Measurements from ENCODE around the gene HMOX2.

The HMOX2 gene

DNA sequence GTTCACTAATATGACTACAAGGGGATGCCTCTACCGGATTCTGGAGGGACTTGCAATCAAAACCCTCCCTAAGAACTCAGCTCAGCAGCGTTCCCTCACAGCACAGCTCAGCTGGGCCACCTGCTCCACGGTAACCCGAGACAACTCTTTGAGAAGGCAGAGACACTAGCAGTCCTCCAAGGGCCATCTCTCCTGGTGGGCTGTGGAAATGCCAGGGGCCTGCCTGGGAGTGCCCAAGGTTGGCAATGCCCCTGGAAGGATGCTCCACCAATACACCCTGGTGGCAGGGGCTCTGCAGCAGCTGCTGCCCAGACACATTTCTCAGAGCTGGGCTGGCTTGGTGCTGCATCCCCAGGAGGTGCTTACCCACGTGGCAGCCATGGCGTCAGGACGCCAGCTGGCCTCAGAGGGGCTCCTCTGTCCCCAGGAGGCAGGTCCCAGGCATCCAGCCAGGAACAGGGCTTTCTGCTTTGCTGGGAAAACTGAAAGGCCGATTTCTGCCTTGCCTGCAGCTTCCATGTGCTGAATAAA lies 45.9 kb downstream of the HMOX2 start:
- Mint-ChIP-seq H3K4me1 (peaks cover 35% of the 10 kb centered on the region), H3K27ac (no peak overlapping the region), H3K4me3 (no peak overlapping the region), H3K27me3 (no peaks in the 10 kb centered on the region), H3K9me3 (no peaks in the 10 kb centered on the region)
- no peak for ATAC-seq
- no peak for DNase-seq

- ATAC-seq (no peak), DNase-seq (no peak)
- Mint-ChIP-seq H3K4me3 (no peak overlapping the region), H3K4me1 (peaks cover 37% of the 10 kb centered on the region), H3K9me3 (no peaks in the 10 kb centered on the region), H3K27ac (no peak overlapping the region), H3K27me3 (no peaks in the 10 kb centered on the region)
These were observed 47.5 kb downstream of the HMOX2 start for GRCh38 chr16:4523686-4524085.

GRCh38 chr16:4524571-4524970 lies 48.4 kb downstream of the HMOX2 start:
- no peaks in the 10 kb centered on the region for H3K9me3 Mint-ChIP-seq
- ATAC-seq (no peak), DNase-seq (no peak)
- peaks cover 43% of the 10 kb centered on the region for H3K4me1 Mint-ChIP-seq
- no peaks in the 10 kb centered on the region for H3K27me3 Mint-ChIP-seq
- no peak overlapping the region for H3K4me3 Mint-ChIP-seq
- no peak overlapping the region for H3K27ac Mint-ChIP-seq

GRCh38 chr16:4525069-4525468 lies 48.9 kb downstream of the HMOX2 start:
- DNase-seq (no peak), ATAC-seq (no peak)
- H3K27me3 Mint-ChIP-seq: no peaks in the 10 kb centered on the region
- peaks cover 44% of the 10 kb centered on the region for H3K4me1 Mint-ChIP-seq
- no peak overlapping the region for H3K4me3 Mint-ChIP-seq
- no peak overlapping the region for H3K27ac Mint-ChIP-seq
- no peaks in the 10 kb centered on the region for H3K9me3 Mint-ChIP-seq

GRCh38 chr16:4525634-4526277 lies 49.6 kb downstream of the HMOX2 start:
- no peak overlapping the region for H3K27ac Mint-ChIP-seq
- H3K27me3 Mint-ChIP-seq: no peaks in the 10 kb centered on the region
- H3K4me1 Mint-ChIP-seq: peaks cover 50% of the 10 kb centered on the region
- H3K4me3 Mint-ChIP-seq: no peak overlapping the region
- DNase-seq (no peak), ATAC-seq (no peak)
- no peaks in the 10 kb centered on the region for H3K9me3 Mint-ChIP-seq

GRCh38 chr16:4529085-4530060 lies 53.2 kb downstream of the HMOX2 start:
- H3K4me1 Mint-ChIP-seq: peaks cover 55% of the 10 kb centered on the region
- H3K9me3 Mint-ChIP-seq: no peaks in the 10 kb centered on the region
- no peaks in the 10 kb centered on the region for H3K27me3 Mint-ChIP-seq
- DNase-seq (no peak), ATAC-seq (peak; percentile 89)
- peak overlapping the region; percentile 74 to 90 for H3K27ac Mint-ChIP-seq
- peak overlapping the region; percentile 42 to 66 for H3K4me3 Mint-ChIP-seq

DNA sequence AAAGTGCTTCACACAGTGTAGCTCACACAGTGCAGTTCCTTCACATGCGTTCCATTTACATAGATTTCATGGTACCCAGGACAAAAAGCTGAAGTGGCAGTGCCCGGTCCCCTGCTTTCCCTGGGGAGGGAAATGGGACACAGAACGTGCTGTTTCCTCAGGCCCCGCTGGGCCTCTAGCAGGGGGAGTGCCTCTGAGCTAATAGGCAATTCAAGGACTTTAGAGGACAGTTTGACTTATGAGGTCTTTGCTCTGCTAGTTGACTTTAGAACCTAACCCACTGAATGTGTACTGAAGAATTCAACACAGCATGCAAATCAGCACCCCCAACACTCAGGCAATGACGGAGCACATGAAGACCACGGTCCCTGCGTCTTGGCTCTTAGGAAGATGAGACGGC lies 55.6 kb downstream of the HMOX2 start:
- ATAC-seq: no peak
- no peak overlapping the region for H3K4me3 Mint-ChIP-seq
- no peaks in the 10 kb centered on the region for H3K27me3 Mint-ChIP-seq
- no peak overlapping the region for H3K27ac Mint-ChIP-seq
- peaks cover 75% of the 10 kb centered on the region for H3K4me1 Mint-ChIP-seq
- no peaks in the 10 kb centered on the region for H3K9me3 Mint-ChIP-seq
- no peak for DNase-seq

GRCh38 chr16:4532238-4532637 lies 56.0 kb downstream of the HMOX2 start:
- Mint-ChIP-seq H3K9me3 (no peaks in the 10 kb centered on the region), H3K4me3 (no peak overlapping the region), H3K27me3 (no peaks in the 10 kb centered on the region), H3K27ac (no peak overlapping the region), H3K4me1 (peaks cover 75% of the 10 kb centered on the region)
- ATAC-seq: no peak
- DNase-seq: no peak

- DNase-seq: no peak
- Mint-ChIP-seq H3K4me1 (peaks cover 68% of the 10 kb centered on the region), H3K4me3 (no peak overlapping the region), H3K9me3 (no peaks in the 10 kb centered on the region), H3K27me3 (no peaks in the 10 kb centered on the region), H3K27ac (no peak overlapping the region)
- ATAC-seq: no peak
These were observed 57.3 kb downstream of the HMOX2 start for GRCh38 chr16:4533490-4533889.

- Mint-ChIP-seq H3K9me3 (no peaks in the 10 kb centered on the region), H3K4me1 (peaks cover 62% of the 10 kb centered on the region), H3K27ac (no peak overlapping the region), H3K27me3 (no peaks in the 10 kb centered on the region), H3K4me3 (no peak overlapping the region)
- DNase-seq (no peak), ATAC-seq (no peak)
These were observed 58.1 kb downstream of the HMOX2 start for GRCh38 chr16:4534151-4534790.

GRCh38 chr16:4535627-4536108 lies 59.5 kb downstream of the HMOX2 start:
- DNase-seq (peak in 1 of 2 donors; percentile 56), ATAC-seq (peak; percentile 73)
- H3K9me3 Mint-ChIP-seq: peaks cover 7 to 10% of the 10 kb centered on the region in 2 donors
- H3K27ac Mint-ChIP-seq: peak overlapping the region in 1 of 2 donors; percentile 2
- H3K4me1 Mint-ChIP-seq: peaks cover 48% of the 10 kb centered on the region
- peak overlapping the region; percentile 41 to 71 for H3K4me3 Mint-ChIP-seq
- no peaks in the 10 kb centered on the region for H3K27me3 Mint-ChIP-seq

DNA sequence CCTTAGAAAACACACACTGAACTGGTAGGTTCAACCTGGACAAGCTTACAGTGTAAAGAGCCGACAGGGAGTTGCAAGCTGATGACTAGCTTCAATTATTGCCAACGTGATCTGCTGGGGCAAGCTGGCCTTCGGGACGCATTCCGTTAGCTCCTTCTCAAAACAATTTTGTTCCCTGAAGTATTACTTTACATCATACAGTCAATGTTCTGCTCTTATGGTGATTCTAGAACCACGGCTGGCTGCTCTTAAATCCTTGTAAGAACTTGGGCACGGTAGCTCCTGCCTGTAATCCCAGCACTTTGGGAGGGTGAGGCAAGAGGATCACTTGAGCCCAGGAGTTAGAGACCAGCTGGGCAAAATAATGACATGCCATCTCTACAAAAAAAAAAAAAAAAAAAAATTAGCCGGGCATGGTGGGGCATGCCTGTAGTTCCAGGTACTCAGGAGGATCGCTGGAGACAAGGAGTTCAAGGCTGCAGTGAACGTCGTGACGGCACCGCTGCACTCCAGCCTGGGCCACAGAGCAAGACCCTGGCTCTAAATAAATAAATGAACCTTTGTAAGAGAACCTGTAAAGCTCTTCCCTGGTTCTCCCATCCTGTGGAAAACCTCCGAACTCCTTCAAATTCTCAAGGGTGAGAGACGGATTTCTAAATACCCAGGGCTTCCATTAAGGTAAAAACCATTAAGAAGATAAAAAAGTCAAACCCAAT lies 60.4 kb downstream of the HMOX2 start:
- no peak overlapping the region for H3K27ac Mint-ChIP-seq
- DNase-seq (no peak), ATAC-seq (no peak)
- H3K27me3 Mint-ChIP-seq: no peaks in the 10 kb centered on the region
- H3K4me1 Mint-ChIP-seq: peaks cover 48% of the 10 kb centered on the region
- H3K4me3 Mint-ChIP-seq: peak overlapping the region; percentile 83 to 89
- peaks cover 7 to 10% of the 10 kb centered on the region in 2 donors for H3K9me3 Mint-ChIP-seq

GRCh38 chr16:4537376-4538343 lies 61.5 kb downstream of the HMOX2 start:
- Mint-ChIP-seq H3K27me3 (no peaks in the 10 kb centered on the region), H3K4me3 (peak overlapping the region; percentile 83 to 89), H3K9me3 (peaks cover 7 to 10% of the 10 kb centered on the region in 2 donors), H3K4me1 (peaks cover 48% of the 10 kb centered on the region), H3K27ac (peak overlapping the region in 1 of 2 donors; percentile 85)
- no peak for DNase-seq
- ATAC-seq: peak; percentile 56

All from stimulated activated naive CD8-positive, alpha-beta T cell treated with anti-CD3 and anti-CD28 coated beads, Interleukin-15, amount 100 ng/mL, for 72 hours (primary cell).